HepG2 (cell line): ENCODE results near the gene CXXC5. TPM values are rescaled to one million over a fixed set of nuclear protein-coding genes. Genes with fewer than 3 reads are reported as not detected.

Source experiments
- CHD4 ChIP-seq: fragments of 200-600 bp; sonication (generic); IDR thresholded peaks from 2 replicates; pipeline ENCODE4 v1.7.0; 2017; ENCODE audit warnings: mild to moderate bottlenecking, low read length, borderline replicate concordance
- CREB1 ChIP-seq, 2 experiments: fragments of 450-650 bp in 1 of 2; IDR thresholded peaks; 2 replicates each; pipeline ENCODE4 v1.6.1; 2016 to 2017; ENCODE audit warnings: control low read depth in 1 of 2, mild to moderate bottlenecking in 1 of 2, missing compliant biosample characterization in 1 of 2, missing genetic modification characterization in 1 of 2
- GATAD1 ChIP-seq: IDR thresholded peaks from 2 replicates; pipeline ENCODE4 v1.6.1; 2016; ENCODE audit warnings: missing genetic modification reagents, missing compliant biosample characterization
- GZF1 ChIP-seq: sonication (generic); formaldehyde crosslinking; IDR thresholded peaks from 2 replicates; pipeline ENCODE4 v1.5.1; 2020; ENCODE audit warnings: mild to moderate bottlenecking, missing genetic modification reagents
- IRF2 ChIP-seq: IDR thresholded peaks from 2 replicates; pipeline ENCODE4 v1.6.1; 2018; ENCODE audit warnings: missing genetic modification reagents, missing compliant biosample characterization
- NFE2L2 ChIP-seq: fragments of 150-350 bp; IDR thresholded peaks from 2 replicates; pipeline ENCODE4 v1.6.1; 2014; ENCODE audit warnings: low read length
- NFIC ChIP-seq: IDR thresholded peaks from 2 replicates; pipeline ENCODE4 v1.6.1; 2012; ENCODE audit warnings: mild to moderate bottlenecking, low read length, inconsistent platforms
- NKX3-1 ChIP-seq: sonication (generic); formaldehyde crosslinking; IDR thresholded peaks from 2 replicates; pipeline ENCODE4 v1.5.0; 2020; ENCODE audit warnings: missing genetic modification reagents
- REPIN1 ChIP-seq: sonication (generic); formaldehyde crosslinking; IDR thresholded peaks from 2 replicates; pipeline ENCODE4 v1.8.0; 2022; ENCODE audit warnings: missing genetic modification reagents, low read depth, mild to moderate bottlenecking, borderline replicate concordance
- RFXAP ChIP-seq: sonication (generic); formaldehyde crosslinking; IDR thresholded peaks from 2 replicates; pipeline ENCODE4 v1.4.0; 2020; ENCODE audit warnings: missing genetic modification reagents, borderline replicate concordance
- RORA ChIP-seq: sonication (generic); formaldehyde crosslinking; IDR thresholded peaks from 2 replicates; pipeline ENCODE4 v1.5.0; 2020; ENCODE audit warnings: mild to moderate bottlenecking, missing genetic modification reagents, moderate library complexity
- SIX1 ChIP-seq: sonication (generic); formaldehyde crosslinking; IDR thresholded peaks from 2 replicates; pipeline ENCODE4 v1.4.0; 2020; ENCODE audit warnings: missing genetic modification reagents, borderline replicate concordance
- SKI ChIP-seq: fragments of 450-650 bp; IDR thresholded peaks from one replicate; pipeline ENCODE4 v1.6.1; 2018; ENCODE audit warnings: mild to moderate bottlenecking; ENCODE audit not compliant: partially characterized antibody
- ZC3H4 ChIP-seq: sonication (generic); formaldehyde crosslinking; IDR thresholded peaks from 2 replicates; pipeline ENCODE4 v1.4.0; 2020; ENCODE audit warnings: missing genetic modification reagents, borderline replicate concordance
- ZNF143 ChIP-seq: sonication (generic); formaldehyde crosslinking; IDR thresholded peaks from 2 replicates; pipeline ENCODE4 v1.4.0; 2020; ENCODE audit warnings: missing genetic modification reagents
- ZNF709 ChIP-seq: sonication (generic); formaldehyde crosslinking; IDR thresholded peaks from 2 replicates; pipeline ENCODE4 v1.5.0; 2020; ENCODE audit warnings: mild to moderate bottlenecking, missing genetic modification reagents
- polyA plus RNA-seq, 8 experiments: library from polyadenylated mRNA; depleted of rRNA in 3 of 8; stranded (reverse) in 7 of 8; unstranded in 1 of 8; fragments of >200 nt; fragmentation: Illumina TruSeq in 4 of 8; extraction: Trizol in 4 of 8; gene quantifications; 2 replicates each; pipeline versions ENCODE4 v1.2.1 to v1.2.3, GENCODE V29; 2011 to 2016; ENCODE audit warnings: low read depth in 4 of 8, missing spikeins in 1 of 8, mixed read lengths in 1 of 8; ENCODE audit not compliant: insufficient read depth in 1 of 8
- total RNA-seq, 5 experiments: library from RNA; depleted of rRNA; stranded (reverse); fragments of >200 nt; fragmentation: Illumina TruSeq; extraction: Trizol; gene quantifications; 2 replicates each; pipeline ENCODE4 v1.2.3, GENCODE V29; 2016; ENCODE audit warnings: low read depth in 1 of 5
- TF ChIP-seq, protein P1 (sequence below): sonication (generic); formaldehyde crosslinking; IDR thresholded peaks from 2 replicates; pipeline ENCODE4 v1.5.0; 2020; ENCODE audit warnings: mild to moderate bottlenecking, missing genetic modification reagents
- TF ChIP-seq, protein P2 (sequence below): sonication (generic); formaldehyde crosslinking; IDR thresholded peaks from 2 replicates; pipeline ENCODE4 v1.5.1; 2020; ENCODE audit warnings: missing genetic modification reagents, mild to moderate bottlenecking, borderline replicate concordance
- TF ChIP-seq, protein P3 (sequence below): sonication (generic); formaldehyde crosslinking; IDR thresholded peaks from 2 replicates; pipeline ENCODE4 v1.9.0; 2022; ENCODE audit warnings: low read depth, missing genetic modification reagents
- TF ChIP-seq, protein P4 (sequence below): sonication (generic); formaldehyde crosslinking; IDR thresholded peaks from 2 replicates; pipeline ENCODE4 v1.5.1; 2020; ENCODE audit warnings: mild to moderate bottlenecking, missing genetic modification reagents, moderate library complexity

Gene CXXC5
- total and polyA plus RNA-seq, 2 of the 13 experiments (the other 11 are each of a cell fraction or from before 2014, with no cell fraction given): 32.3 to 33.0 TPM

DNA sequence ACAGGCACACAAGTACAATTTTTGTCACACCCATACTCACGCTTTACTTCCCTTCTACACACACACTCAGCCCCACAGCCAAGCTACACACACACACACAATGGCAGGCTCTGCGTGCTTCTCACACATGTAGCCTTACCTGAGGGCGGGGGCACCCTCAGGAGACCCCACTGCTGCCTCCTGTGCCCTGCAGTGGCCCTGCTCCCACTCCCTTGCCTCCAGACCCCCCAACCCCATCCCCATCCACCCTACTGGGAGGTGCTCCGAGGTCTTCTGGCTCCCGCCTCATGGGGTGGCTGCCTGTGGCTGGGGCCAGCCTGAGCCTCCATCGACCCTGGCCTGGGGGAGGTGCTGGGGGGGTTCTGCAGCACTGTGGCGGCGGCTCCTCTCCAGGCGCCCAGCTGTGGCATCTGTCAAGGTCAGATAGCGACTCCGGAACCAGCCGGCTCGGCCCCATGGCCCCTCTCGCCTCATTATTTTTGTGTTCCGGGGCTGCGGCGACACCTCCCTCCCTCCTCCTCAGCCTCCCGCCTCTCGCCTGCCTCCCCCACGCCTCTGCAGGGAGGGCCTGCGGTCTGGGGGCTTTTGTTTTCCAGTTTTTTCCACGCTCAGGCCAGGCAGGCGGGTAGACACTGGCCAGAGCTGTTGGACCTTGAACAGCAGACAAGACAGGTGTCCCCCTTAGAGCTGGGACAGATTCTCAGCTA is 21.7 kb downstream of the CXXC5 start (continued):
- TF ChIP-seq, protein P1, sequence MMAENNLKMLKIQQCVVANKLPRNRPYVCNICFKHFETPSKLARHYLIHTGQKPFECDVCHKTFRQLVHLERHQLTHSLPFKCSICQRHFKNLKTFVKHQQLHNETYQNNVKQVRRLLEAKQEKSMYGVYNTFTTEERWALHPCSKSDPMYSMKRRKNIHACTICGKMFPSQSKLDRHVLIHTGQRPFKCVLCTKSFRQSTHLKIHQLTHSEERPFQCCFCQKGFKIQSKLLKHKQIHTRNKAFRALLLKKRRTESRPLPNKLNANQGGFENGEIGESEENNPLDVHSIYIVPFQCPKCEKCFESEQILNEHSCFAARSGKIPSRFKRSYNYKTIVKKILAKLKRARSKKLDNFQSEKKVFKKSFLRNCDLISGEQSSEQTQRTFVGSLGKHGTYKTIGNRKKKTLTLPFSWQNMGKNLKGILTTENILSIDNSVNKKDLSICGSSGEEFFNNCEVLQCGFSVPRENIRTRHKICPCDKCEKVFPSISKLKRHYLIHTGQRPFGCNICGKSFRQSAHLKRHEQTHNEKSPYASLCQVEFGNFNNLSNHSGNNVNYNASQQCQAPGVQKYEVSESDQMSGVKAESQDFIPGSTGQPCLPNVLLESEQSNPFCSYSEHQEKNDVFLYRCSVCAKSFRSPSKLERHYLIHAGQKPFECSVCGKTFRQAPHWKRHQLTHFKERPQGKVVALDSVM (CRISPR knock-in tag): peak; percentile 81
- TF ChIP-seq, protein P2, sequence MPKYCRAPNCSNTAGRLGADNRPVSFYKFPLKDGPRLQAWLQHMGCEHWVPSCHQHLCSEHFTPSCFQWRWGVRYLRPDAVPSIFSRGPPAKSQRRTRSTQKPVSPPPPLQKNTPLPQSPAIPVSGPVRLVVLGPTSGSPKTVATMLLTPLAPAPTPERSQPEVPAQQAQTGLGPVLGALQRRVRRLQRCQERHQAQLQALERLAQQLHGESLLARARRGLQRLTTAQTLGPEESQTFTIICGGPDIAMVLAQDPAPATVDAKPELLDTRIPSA (CRISPR knock-in tag): no peak
- TF ChIP-seq ZNF709 (no peak), REPIN1 (CRISPR knock-in tag) (no peak), GATAD1 (no peak), NFE2L2 (no peak), NKX3-1 (CRISPR knock-in tag) (no peak), NFIC (no peak), CHD4 (no peak), CREB1 (IDR thresholded peaks at IDR 0.05) (no peak), CREB1 (CRISPR knock-in tag; IDR thresholded peaks at IDR 0.05) (no peak), RFXAP (CRISPR knock-in tag) (no peak), RORA (CRISPR knock-in tag) (no peak), SKI (peak; percentile 53), SIX1 (no peak), ZC3H4 (no peak), IRF2 (CRISPR knock-in tag) (no peak), ZNF143 (CRISPR knock-in tag) (no peak), GZF1 (CRISPR knock-in tag) (peak; percentile 78)
- TF ChIP-seq, protein P3, sequence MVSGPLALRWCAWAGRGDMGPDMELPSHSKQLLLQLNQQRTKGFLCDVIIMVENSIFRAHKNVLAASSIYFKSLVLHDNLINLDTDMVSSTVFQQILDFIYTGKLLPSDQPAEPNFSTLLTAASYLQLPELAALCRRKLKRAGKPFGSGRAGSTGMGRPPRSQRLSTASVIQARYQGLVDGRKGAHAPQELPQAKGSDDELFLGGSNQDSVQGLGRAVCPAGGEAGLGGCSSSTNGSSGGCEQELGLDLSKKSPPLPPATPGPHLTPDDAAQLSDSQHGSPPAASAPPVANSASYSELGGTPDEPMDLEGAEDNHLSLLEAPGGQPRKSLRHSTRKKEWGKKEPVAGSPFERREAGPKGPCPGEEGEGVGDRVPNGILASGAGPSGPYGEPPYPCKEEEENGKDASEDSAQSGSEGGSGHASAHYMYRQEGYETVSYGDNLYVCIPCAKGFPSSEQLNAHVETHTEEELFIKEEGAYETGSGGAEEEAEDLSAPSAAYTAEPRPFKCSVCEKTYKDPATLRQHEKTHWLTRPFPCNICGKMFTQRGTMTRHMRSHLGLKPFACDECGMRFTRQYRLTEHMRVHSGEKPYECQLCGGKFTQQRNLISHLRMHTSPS (CRISPR knock-in tag): no peak
- TF ChIP-seq, protein P4, sequence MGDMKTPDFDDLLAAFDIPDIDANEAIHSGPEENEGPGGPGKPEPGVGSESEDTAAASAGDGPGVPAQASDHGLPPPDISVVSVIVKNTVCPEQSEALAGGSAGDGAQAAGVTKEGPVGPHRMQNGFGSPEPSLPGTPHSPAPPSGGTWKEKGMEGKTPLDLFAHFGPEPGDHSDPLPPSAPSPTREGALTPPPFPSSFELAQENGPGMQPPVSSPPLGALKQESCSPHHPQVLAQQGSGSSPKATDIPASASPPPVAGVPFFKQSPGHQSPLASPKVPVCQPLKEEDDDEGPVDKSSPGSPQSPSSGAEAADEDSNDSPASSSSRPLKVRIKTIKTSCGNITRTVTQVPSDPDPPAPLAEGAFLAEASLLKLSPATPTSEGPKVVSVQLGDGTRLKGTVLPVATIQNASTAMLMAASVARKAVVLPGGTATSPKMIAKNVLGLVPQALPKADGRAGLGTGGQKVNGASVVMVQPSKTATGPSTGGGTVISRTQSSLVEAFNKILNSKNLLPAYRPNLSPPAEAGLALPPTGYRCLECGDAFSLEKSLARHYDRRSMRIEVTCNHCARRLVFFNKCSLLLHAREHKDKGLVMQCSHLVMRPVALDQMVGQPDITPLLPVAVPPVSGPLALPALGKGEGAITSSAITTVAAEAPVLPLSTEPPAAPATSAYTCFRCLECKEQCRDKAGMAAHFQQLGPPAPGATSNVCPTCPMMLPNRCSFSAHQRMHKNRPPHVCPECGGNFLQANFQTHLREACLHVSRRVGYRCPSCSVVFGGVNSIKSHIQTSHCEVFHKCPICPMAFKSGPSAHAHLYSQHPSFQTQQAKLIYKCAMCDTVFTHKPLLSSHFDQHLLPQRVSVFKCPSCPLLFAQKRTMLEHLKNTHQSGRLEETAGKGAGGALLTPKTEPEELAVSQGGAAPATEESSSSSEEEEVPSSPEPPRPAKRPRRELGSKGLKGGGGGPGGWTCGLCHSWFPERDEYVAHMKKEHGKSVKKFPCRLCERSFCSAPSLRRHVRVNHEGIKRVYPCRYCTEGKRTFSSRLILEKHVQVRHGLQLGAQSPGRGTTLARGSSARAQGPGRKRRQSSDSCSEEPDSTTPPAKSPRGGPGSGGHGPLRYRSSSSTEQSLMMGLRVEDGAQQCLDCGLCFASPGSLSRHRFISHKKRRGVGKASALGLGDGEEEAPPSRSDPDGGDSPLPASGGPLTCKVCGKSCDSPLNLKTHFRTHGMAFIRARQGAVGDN (CRISPR knock-in tag): peak; percentile 91
